ENCODE data around the gene SRMS.

DNA sequence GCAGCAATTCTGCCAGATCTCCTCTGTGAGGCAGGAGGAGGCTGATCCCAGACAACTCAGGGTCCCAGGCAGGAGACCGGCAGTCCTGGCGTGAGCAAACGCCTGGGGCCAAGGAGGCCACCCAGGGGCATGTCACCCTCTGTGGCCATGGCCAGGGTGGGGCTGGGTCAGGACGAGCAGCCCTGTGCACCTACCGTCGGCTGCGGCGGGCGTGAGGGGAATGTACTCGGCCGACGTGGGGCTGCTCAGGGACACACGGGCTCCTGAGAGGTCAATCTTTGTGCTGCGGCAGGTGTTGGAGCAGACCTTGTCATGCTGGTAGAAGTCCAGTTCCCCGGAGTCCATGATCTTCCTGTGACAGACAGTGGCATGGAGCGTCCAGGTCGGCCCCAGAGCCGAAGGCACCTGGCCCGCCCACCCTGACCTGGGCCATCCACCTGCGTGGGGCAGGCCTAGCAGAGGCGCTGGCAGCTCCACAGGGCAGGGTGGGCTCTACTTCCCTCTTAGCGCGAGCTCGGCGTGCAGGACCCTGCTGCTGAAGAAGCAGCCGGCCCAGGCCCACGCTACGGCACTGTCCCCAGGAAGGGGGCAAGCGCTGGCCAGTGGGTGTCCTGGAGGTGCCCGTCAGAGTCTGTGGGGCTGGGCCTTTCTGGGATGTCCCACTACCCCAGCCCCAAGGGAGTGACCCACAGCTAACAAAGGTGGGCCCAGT, 48.0 kb upstream of the SRMS start:
- TF ChIP-seq, protein P1, sequence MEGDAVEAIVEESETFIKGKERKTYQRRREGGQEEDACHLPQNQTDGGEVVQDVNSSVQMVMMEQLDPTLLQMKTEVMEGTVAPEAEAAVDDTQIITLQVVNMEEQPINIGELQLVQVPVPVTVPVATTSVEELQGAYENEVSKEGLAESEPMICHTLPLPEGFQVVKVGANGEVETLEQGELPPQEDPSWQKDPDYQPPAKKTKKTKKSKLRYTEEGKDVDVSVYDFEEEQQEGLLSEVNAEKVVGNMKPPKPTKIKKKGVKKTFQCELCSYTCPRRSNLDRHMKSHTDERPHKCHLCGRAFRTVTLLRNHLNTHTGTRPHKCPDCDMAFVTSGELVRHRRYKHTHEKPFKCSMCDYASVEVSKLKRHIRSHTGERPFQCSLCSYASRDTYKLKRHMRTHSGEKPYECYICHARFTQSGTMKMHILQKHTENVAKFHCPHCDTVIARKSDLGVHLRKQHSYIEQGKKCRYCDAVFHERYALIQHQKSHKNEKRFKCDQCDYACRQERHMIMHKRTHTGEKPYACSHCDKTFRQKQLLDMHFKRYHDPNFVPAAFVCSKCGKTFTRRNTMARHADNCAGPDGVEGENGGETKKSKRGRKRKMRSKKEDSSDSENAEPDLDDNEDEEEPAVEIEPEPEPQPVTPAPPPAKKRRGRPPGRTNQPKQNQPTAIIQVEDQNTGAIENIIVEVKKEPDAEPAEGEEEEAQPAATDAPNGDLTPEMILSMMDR (IDR thresholded peaks at IDR 0.05; ENCODE audit: low read depth, low read length, missing input control) = no peak
- TF ChIP-seq, protein P2, sequence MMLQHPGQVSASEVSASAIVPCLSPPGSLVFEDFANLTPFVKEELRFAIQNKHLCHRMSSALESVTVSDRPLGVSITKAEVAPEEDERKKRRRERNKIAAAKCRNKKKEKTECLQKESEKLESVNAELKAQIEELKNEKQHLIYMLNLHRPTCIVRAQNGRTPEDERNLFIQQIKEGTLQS (IDR thresholded peaks at IDR 0.05) = no peak
- TF ChIP-seq, protein P3, sequence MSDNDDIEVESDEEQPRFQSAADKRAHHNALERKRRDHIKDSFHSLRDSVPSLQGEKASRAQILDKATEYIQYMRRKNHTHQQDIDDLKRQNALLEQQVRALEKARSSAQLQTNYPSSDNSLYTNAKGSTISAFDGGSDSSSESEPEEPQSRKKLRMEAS (IDR thresholded peaks at IDR 0.05) = no peak
- no peak for TF ChIP-seq YY1 (IDR thresholded peaks at IDR 0.05)
- TF ChIP-seq EGR1 (IDR thresholded peaks at IDR 0.05; ENCODE audit: low read depth in 2 of 2) = no peak

Measured in liver (tissue), 3 donors.